ENCODE measurements around the gene CSNK2A2. TPM values are rescaled to one million over a fixed set of nuclear protein-coding genes. Genes with fewer than 3 reads are reported as not detected.

CSNK2A2 gene
- total RNA-seq: 113 and 125 TPM in 2 replicates
- 35.9 and 43.3 TPM in 2 replicates for polyA plus RNA-seq
- polyA plus RNA-seq (2011; cell fraction: cytosol; rRNA removed): 69.1 and 72.1 TPM in 2 replicates
- 57.9 and 61.6 TPM in 2 replicates for polyA plus RNA-seq (2011; cell fraction: nucleus; rRNA removed)
- 93.4 and 105 TPM in 2 replicates for polyA plus RNA-seq (2012)
- 137 and 146 TPM in 2 replicates for polyA minus RNA-seq
- polyA minus RNA-seq (2011; cell fraction: cytosol; rRNA and poly(A)+ RNA removed): 55.8 TPM
- polyA minus RNA-seq (2011; cell fraction: nucleus; rRNA and poly(A)+ RNA removed): 42.5 and 56.7 TPM in 2 replicates
- percentile 95 among the genes with signal in this experiment for Bru-seq, nascent RNA
- BruChase-seq, experiment 1, labeled RNA remaining after a 6-hour chase: percentile 97 among the genes with signal in this experiment
- BruChase-seq, experiment 2, labeled RNA remaining after a 2-hour chase: percentile 95 among the genes with signal in this experiment
- long read RNA-seq, transcript CSNK2A2-201 (12 exons, 1,701 nt): major isoform, 22 of 67 reads
- long read RNA-seq, partial matches to known transcripts: 5 of 67 reads
- long read RNA-seq, other reads (novel, unspliced or antisense): 40 of 67 reads

- H4K20me1 ChIP-seq (replicated peaks; ENCODE audit: control insufficient read depth, extremely low read depth, insufficient read depth, low read length): no peaks in the 10 kb centered on the region
- peaks cover 4 to 6% of the 10 kb centered on the region in 2 experiments for H3K36me3 ChIP-seq (ENCODE audit: control insufficient read depth in 2 of 2, extremely low read depth in 1 of 2, insufficient read depth in 2 of 2, low read length in 2 of 2)
- CTCF ChIA-PET: interaction anchor here (1.3 kb wide), 1 partner anchor 10 kb away, joined by 5 read pairs; no protein-coding TSS in a partner anchor
- no peaks in the 10 kb centered on the region for H3K9me1 ChIP-seq (replicated peaks; ENCODE audit: control insufficient read depth, extremely low read depth, insufficient read depth, low read length)
- peak within 1 kb of the TSS; percentile 51 to 95 (median 77) for H3K4me3 ChIP-seq (replicated peaks in 1 of 3; ENCODE audit: insufficient read depth in 1 of 3, low read depth in 1 of 3, low read length in 3 of 3)
- DNase-seq (ENCODE audit: low read depth, low spot score): no peak
- POLR2A ChIA-PET: interaction anchor here (0.5 kb wide), 1 partner anchor 42 kb away, joined by 4 read pairs; no protein-coding TSS in a partner anchor
- H3K4me2 ChIP-seq (ENCODE audit: insufficient read depth, low read length): peak within 1 kb of the TSS; percentile 97
- H3K9ac ChIP-seq (replicated peaks; ENCODE audit: extremely low read depth, insufficient read depth, low read length): peak within 1 kb of the TSS; percentile 70
- H3K27ac ChIP-seq (ENCODE audit: insufficient read depth, low read depth, low read length): peak within 1 kb of the TSS; percentile 33
- FAIRE-seq: no peak
- BruUV-seq (replicated peaks): no TSS peak
- intact Hi-C loops (cut with micrococcal nuclease): loop anchor here (2.0 kb wide), 1 partner anchor 177 kb away; no protein-coding TSS in a partner anchor
- TF ChIP-seq CTCF (IDR thresholded peaks at IDR 0.05; ENCODE audit: extremely low read depth in 1 of 2, insufficient read depth in 1 of 2, low read depth in 1 of 2, low read length in 2 of 2) (peak; percentile 25 to 58), POLR2AphosphoS5 (IDR thresholded peaks at IDR 0.05; ENCODE audit: insufficient read depth, low read depth, low read length) (peak; percentile 56), POLR2A (IDR thresholded peaks at IDR 0.05; ENCODE audit: low read depth, low read length) (no peak), FOS (IDR thresholded peaks at IDR 0.05; ENCODE audit: borderline replicate concordance, insufficient read depth, low read length) (no peak)
- peaks cover 17% of the 10 kb centered on the region for H3K4me1 ChIP-seq (ENCODE audit: control insufficient read depth, extremely low read depth, insufficient read depth, low read length)
- dilution Hi-C loops (cut with MboI; ENCODE audit: extremely low pct_ligation_motif_present, low sequenced_read_pairs): no loop called here
- H3K79me2 ChIP-seq (ENCODE audit: control insufficient read depth, insufficient read depth, low read length): peaks cover 36% of the 10 kb centered on the region
- H2AFZ ChIP-seq (ENCODE audit: low read depth, low read length): peak within 1 kb of the TSS; percentile 95
- no peaks in the 10 kb centered on the region for H3K9me3 ChIP-seq (replicated peaks; ENCODE audit: control insufficient read depth, insufficient read depth, low read length)
- peaks cover 0 to 6% of the 10 kb centered on the region in 2 experiments for H3K27me3 ChIP-seq (ENCODE audit: control insufficient read depth in 2 of 2, insufficient read depth in 2 of 2, low read length in 2 of 2)
Observed at GRCh38 chr16:58198022-58198683, at the start of gene CSNK2A2. CSNK2A2 (minus strand) TSS chr16:58198106; CDS start chr16:58197736, 370 bp downstream.

All from endothelial cell of umbilical vein (primary cell).